ENCODE results near the gene NCKAP5.

GRCh38 chr2:133265432-133265949, 302.8 kb downstream of the NCKAP5 start:
- no peak for TF ChIP-seq EZH2 (IDR thresholded peaks at IDR 0.05; ENCODE audit: insufficient read depth, poor library complexity, severe bottlenecking)
- no peak for TF ChIP-seq EZH2phosphoT487 (IDR thresholded peaks at IDR 0.05; ENCODE audit: insufficient read depth, low read depth)

Measured in GM23248 (cell line).